ENCODE measurements around the gene NDUFAF3.

Gene NDUFAF3

DNA sequence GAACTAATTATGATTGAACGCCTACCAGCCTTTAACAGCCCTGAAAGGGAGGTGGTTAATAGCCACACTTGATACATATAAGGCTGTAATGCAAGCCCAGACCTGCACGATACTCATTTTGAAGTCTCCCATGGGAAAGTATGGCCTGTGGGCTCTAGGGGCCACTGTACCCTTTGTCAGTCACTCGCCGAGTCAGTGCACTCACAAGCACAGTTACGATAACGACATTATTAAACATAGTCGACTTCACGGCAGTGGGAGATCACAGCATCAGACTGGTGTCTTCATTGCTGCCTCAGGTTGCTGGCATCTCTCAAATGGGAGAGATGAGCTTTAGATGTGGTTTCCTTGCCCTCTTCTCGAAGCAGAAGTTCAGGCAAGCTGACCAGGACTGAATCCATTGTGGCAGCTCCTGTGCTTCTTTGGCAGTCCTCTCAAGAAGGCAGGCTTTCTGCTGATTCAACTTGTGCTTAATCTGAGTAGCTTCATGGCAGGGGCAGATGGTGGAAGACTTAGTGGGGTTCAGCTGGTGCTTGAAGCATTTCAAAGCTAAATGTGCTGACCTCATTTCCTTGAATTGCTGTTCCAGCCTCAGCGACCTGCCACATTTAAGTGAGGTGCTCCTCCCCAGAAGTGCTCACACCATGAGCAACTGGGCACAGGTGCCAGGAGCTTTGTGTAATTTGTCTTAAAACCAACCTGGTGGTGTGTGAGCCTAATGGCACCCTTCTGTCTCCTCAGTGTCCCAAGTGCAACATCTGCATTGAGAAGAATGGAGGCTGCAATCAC is 47.7 kb upstream of the NDUFAF3 start:
- Histone ChIP-seq H3K27ac (ENCODE audit: extremely low read depth, low read depth, low read length) (no peak overlapping the region), H3K4me3 (ENCODE audit: low read depth, low read length) (no peak overlapping the region), H3K4me1 (ENCODE audit: control insufficient read depth, insufficient read depth, low read length) (no peaks in the 10 kb centered on the region), H3K9me3 (ENCODE audit: control insufficient read depth, insufficient read depth, low read depth, low read length) (no peaks in the 10 kb centered on the region), H3K36me3 (ENCODE audit: control insufficient read depth in 2 of 2, insufficient read depth in 1 of 2, low read length in 2 of 2) (peaks cover 40 to 91% of the 10 kb centered on the region in 2 experiments; a peak in 2 of 3 replicates)
- TF ChIP-seq ZBTB21 (tag by site-specific recombination; IDR thresholded peaks at IDR 0.05) (no peak), ZNF133 (tag by site-specific recombination; IDR thresholded peaks at IDR 0.05) (no peak), ZNF221 (tag by site-specific recombination; IDR thresholded peaks at IDR 0.05; ENCODE audit: borderline replicate concordance) (no peak), ZNF335 (tag by site-specific recombination; conservative IDR thresholded peaks at IDR 0.05) (no peak), ZNF513 (tag by site-specific recombination; IDR thresholded peaks at IDR 0.05) (no peak), ZNF426 (tag by site-specific recombination; IDR thresholded peaks at IDR 0.05) (no peak), ZNF791 (tag by site-specific recombination; IDR thresholded peaks at IDR 0.05) (no peak), ZNF280C (tag by site-specific recombination; IDR thresholded peaks at IDR 0.05) (no peak), BCL11B (tag by site-specific recombination; IDR thresholded peaks at IDR 0.05; ENCODE audit: low read depth) (no peak), ZNF48 (tag by site-specific recombination; IDR thresholded peaks at IDR 0.05) (no peak), ZNF785 (tag by site-specific recombination; IDR thresholded peaks at IDR 0.05) (no peak), ZNF621 (tag by site-specific recombination; IDR thresholded peaks at IDR 0.05) (no peak), PBX3 (CRISPR knock-in tag; IDR thresholded peaks at IDR 0.05) (no peak), ZNF558 (tag by site-specific recombination; IDR thresholded peaks at IDR 0.05) (no peak), ZNF843 (tag by site-specific recombination; IDR thresholded peaks at IDR 0.05) (no peak), ZNF416 (tag by site-specific recombination; IDR thresholded peaks at IDR 0.05) (no peak), ZNF521 (tag by site-specific recombination; IDR thresholded peaks at IDR 0.05) (no peak), ZNF792 (tag by site-specific recombination; IDR thresholded peaks at IDR 0.05) (no peak), ZNF16 (tag by site-specific recombination; IDR thresholded peaks at IDR 0.05; ENCODE audit: low read depth) (no peak)
- CTCF ChIA-PET = interaction anchor here (0.7 to 1.1 kb wide), 2 partner anchors 13 to 40 kb away, joined by 3 read pairs; no protein-coding TSS in a partner anchor
- POLR2A ChIA-PET = interaction anchor here (0.6 kb wide), 1 partner anchor 99 kb away, joined by 6 read pairs; no protein-coding TSS in a partner anchor

DNA sequence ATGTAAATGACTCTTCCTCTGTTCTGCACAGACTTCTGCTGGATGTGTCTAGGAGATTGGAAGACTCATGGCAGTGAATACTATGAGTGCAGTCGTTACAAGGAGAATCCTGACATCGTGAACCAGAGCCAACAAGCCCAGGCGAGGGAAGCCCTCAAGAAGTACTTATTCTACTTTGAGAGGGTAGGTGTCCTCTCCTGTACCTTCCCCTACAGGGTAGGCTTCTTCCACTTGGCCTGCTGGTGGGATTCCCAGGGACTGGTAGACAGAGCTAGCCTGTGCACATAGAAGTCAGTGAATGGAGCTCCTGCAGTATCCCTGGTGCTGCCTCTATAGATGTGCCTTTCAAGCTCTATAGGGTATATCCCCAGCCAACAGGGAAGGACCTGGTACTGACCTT is 42.5 kb upstream of the NDUFAF3 start:
- ChIA-PET CTCF (no interaction called here), POLR2A (no interaction called here)
- Histone ChIP-seq H3K27ac (ENCODE audit: extremely low read depth, low read depth, low read length) (no peak overlapping the region), H3K9me3 (ENCODE audit: control insufficient read depth, insufficient read depth, low read depth, low read length) (no peaks in the 10 kb centered on the region), H3K4me3 (ENCODE audit: low read depth, low read length) (no peak overlapping the region), H3K4me1 (ENCODE audit: control insufficient read depth, insufficient read depth, low read length) (no peaks in the 10 kb centered on the region), H3K36me3 (ENCODE audit: control insufficient read depth in 2 of 2, insufficient read depth in 1 of 2, low read length in 2 of 2) (peaks cover 23 to 90% of the 10 kb centered on the region in 2 experiments)
- no peak for TF ChIP-seq GLI2 (tag by site-specific recombination; IDR thresholded peaks at IDR 0.05; ENCODE audit: borderline replicate concordance, low read depth)
- TF ChIP-seq ZFP37 (tag by site-specific recombination; IDR thresholded peaks at IDR 0.05) = no peak
- no peak for TF ChIP-seq ZNF701 (tag by site-specific recombination; IDR thresholded peaks at IDR 0.05)
- TF ChIP-seq ZNF639 (tag by site-specific recombination; IDR thresholded peaks at IDR 0.05) = no peak
- TF ChIP-seq ZSCAN23 (tag by site-specific recombination; IDR thresholded peaks at IDR 0.05) = no peak
- TF ChIP-seq ZNF544 (tag by site-specific recombination; IDR thresholded peaks at IDR 0.05) = no peak
- TF ChIP-seq ZNF350 (tag by site-specific recombination; IDR thresholded peaks at IDR 0.05) = no peak
- TF ChIP-seq, protein P1, sequence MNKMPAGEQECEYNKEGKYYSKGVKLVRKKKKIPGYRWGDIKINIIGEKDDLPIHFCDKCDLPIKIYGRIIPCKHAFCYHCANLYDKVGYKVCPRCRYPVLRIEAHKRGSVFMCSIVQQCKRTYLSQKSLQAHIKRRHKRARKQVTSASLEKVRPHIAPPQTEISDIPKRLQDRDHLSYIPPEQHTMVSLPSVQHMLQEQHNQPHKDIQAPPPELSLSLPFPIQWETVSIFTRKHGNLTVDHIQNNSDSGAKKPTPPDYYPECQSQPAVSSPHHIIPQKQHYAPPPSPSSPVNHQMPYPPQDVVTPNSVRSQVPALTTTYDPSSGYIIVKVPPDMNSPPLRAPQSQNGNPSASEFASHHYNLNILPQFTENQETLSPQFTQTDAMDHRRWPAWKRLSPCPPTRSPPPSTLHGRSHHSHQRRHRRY (tag by site-specific recombination; IDR thresholded peaks at IDR 0.05) = no peak
- no peak for TF ChIP-seq ZFP69B (tag by site-specific recombination; IDR thresholded peaks at IDR 0.05)
- TF ChIP-seq ZNF114 (tag by site-specific recombination; IDR thresholded peaks at IDR 0.05) = no peak
- TF ChIP-seq ZNF658 (tag by site-specific recombination; IDR thresholded peaks at IDR 0.05) = no peak
